Breast epithelium (tissue), 3 donors: Measurements from ENCODE around the gene ARL6.

Experiments
- CTCF ChIP-seq, 3 donors: fragments of 450-650 bp; IDR thresholded peaks; one replicate each; pipeline ENCODE4 v1.5.1; 2016 to 2017; ENCODE audit warnings: antibody characterized with exemption in 3 of 3, mild to moderate bottlenecking in 3 of 3, moderate library complexity in 3 of 3
- POLR2A ChIP-seq: fragments of 450-650 bp; IDR thresholded peaks from one replicate; pipeline ENCODE4 v1.6.1; 2016; ENCODE audit warnings: antibody characterized with exemption, mild to moderate bottlenecking, moderate library complexity

- no peak for TF ChIP-seq CTCF (IDR thresholded peaks at IDR 0.05)
- no peak for TF ChIP-seq POLR2A
Observed at GRCh38 chr3:97816811-97817210, 52.3 kb downstream of the ARL6 start.
